ENCODE measurements around the gene SMARCA4.

SMARCA4 gene

DNA sequence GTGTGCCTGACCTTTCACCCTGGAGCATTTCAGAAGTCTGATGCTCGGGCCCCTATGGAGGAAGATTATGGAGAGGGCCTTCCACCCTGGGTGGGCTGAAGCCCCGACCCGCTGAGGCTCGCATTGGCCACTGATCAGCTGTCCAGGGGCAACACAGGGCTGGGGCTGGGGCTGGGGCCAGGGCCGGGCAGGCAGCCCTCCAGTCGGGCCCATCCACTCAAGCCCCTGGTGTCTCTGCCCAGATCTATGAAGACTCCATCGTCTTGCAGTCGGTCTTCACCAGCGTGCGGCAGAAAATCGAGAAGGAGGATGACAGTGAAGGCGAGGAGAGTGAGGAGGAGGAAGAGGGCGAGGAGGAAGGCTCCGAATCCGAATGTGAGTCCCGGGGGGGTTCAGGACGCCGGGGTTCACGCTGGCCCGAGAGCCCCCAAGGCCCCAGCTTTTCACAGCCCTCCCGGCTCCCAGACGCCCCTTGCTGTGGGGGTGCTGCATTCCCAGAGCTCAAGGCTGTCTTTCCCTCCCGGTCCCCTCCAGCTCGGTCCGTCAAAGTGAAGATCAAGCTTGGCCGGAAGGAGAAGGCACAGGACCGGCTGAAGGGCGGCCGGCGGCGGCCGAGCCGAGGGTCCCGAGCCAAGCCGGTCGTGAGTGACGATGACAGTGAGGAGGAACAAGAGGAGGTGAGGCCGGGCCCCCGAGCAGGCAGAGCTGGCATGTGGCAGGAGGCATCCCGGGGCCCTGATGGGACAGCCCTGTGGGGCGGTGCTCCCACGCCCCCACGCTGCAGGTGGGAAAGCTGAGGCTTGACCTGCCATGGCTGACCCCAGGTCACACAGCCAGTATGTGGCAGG, 98.9 kb downstream of the SMARCA4 start:
- no peak for DNase-seq (ENCODE audit: extremely low spot score)
- CTCF ChIA-PET, result no interaction called here
- TF ChIP-seq ARNT (IDR thresholded peaks at IDR 0.05) (no peak), TARDBP (IDR thresholded peaks at IDR 0.05) (no peak), FOXA1 (IDR thresholded peaks at IDR 0.05) (no peak), ZNF384 (IDR thresholded peaks at IDR 0.05) (no peak), L3MBTL2 (conservative IDR thresholded peaks at IDR 0.05) (no peak), LEF1 (IDR thresholded peaks at IDR 0.05; ENCODE audit: borderline replicate concordance) (no peak), HDGF (IDR thresholded peaks at IDR 0.05; ENCODE audit: borderline replicate concordance) (no peak), FOXK2 (IDR thresholded peaks at IDR 0.05) (no peak), FOXM1 (IDR thresholded peaks at IDR 0.05; ENCODE audit: borderline replicate concordance) (no peak), NFRKB (IDR thresholded peaks at IDR 0.05) (no peak), SUZ12 (IDR thresholded peaks at IDR 0.05) (no peak), CTBP1 (IDR thresholded peaks at IDR 0.05; ENCODE audit: borderline replicate concordance) (no peak), BHLHE40 (IDR thresholded peaks at IDR 0.05; ENCODE audit: borderline replicate concordance) (no peak), SP1 (IDR thresholded peaks at IDR 0.05) (no peak), ELF4 (IDR thresholded peaks at IDR 0.05) (no peak)
- TF ChIP-seq, protein P1, sequence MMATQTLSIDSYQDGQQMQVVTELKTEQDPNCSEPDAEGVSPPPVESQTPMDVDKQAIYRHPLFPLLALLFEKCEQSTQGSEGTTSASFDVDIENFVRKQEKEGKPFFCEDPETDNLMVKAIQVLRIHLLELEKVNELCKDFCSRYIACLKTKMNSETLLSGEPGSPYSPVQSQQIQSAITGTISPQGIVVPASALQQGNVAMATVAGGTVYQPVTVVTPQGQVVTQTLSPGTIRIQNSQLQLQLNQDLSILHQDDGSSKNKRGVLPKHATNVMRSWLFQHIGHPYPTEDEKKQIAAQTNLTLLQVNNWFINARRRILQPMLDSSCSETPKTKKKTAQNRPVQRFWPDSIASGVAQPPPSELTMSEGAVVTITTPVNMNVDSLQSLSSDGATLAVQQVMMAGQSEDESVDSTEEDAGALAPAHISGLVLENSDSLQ (IDR thresholded peaks at IDR 0.05), result no peak
- POLR2A ChIA-PET, result no interaction called here

DNA sequence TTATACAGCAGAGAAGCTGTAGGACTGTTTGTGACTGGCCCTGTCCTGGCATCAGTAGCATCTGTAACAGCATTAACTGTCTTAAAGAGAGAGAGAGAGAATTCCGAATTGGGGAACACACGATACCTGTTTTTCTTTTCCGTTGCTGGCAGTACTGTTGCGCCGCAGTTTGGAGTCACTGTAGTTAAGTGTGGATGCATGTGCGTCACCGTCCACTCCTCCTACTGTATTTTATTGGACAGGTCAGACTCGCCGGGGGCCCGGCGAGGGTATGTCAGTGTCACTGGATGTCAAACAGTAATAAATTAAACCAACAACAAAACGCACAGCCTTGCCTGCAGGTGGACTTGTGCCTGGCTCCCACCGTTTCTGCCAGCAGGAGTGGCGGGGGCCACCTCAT, 101.1 kb downstream of the SMARCA4 start:
- POLR2A ChIA-PET, result no interaction called here
- TF ChIP-seq, protein P1 (IDR thresholded peaks at IDR 0.05), result no peak
- DNase-seq (ENCODE audit: extremely low spot score), result no peak
- CTCF ChIA-PET, result no interaction called here

DNA sequence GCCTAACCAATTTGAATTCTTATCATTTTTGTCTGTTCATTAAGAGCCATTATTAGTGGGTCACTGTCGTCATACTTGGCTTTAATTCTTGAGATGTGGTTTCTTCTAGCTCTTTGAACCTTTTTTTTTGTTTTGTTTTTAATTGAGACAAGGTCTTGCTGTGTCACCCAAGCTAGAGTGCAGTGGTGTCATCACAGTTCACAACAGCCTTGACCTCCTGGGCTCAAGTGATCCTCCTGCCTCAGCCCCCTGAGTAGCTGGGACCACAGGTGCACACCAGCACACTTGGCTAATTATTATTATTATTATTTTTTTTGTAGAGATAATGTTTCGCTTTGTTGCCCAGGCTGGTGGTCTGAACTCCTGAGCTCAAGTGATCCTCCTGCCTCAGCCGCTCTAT, 102.6 kb downstream of the SMARCA4 start:
- DNase-seq (ENCODE audit: extremely low spot score), result no peak
- CTCF ChIA-PET, result interaction anchor here (0.5 to 0.7 kb wide), 2 partner anchors 82 to 207 kb away, joined by 3 read pairs; no protein-coding TSS in a partner anchor
- TF ChIP-seq NFRKB (IDR thresholded peaks at IDR 0.05) (no peak), TARDBP (IDR thresholded peaks at IDR 0.05) (no peak), FOXK2 (IDR thresholded peaks at IDR 0.05) (no peak), FOXA1 (IDR thresholded peaks at IDR 0.05) (no peak), LEF1 (IDR thresholded peaks at IDR 0.05; ENCODE audit: borderline replicate concordance) (no peak), HDGF (IDR thresholded peaks at IDR 0.05; ENCODE audit: borderline replicate concordance) (no peak), CTBP1 (IDR thresholded peaks at IDR 0.05; ENCODE audit: borderline replicate concordance) (no peak), ZNF384 (IDR thresholded peaks at IDR 0.05) (no peak), BHLHE40 (IDR thresholded peaks at IDR 0.05; ENCODE audit: borderline replicate concordance) (no peak), FOXM1 (IDR thresholded peaks at IDR 0.05; ENCODE audit: borderline replicate concordance) (no peak), ARNT (IDR thresholded peaks at IDR 0.05) (no peak), ELF4 (IDR thresholded peaks at IDR 0.05) (no peak), SP1 (IDR thresholded peaks at IDR 0.05) (no peak), L3MBTL2 (conservative IDR thresholded peaks at IDR 0.05) (no peak), SUZ12 (IDR thresholded peaks at IDR 0.05) (no peak)
- TF ChIP-seq, protein P1 (IDR thresholded peaks at IDR 0.05), result no peak
- POLR2A ChIA-PET, result no interaction called here

DNA sequence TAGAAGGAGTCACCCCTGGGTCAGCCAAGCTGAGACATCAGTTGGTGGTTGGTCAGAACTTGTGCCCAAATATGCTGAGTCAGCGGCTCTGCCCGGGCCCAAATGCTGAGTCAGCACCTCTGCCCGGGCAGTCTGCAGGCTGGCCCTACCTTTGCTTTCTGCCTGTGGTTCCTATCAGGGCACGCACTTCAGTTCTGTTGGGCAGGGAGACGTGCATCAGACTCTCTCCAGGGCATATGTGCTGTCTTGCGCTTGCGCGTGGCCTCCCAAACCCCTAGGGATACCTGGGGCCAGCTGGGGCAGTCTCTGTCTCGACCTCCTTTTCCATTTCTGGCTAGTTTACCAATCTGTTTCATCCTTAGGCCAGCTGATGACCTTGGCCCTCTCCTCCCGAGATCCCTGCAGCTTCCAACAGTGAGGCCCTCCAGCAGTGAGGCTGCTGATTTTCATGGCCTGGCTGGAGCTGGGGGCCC, 104.0 kb downstream of the SMARCA4 start:
- TF ChIP-seq LEF1 (IDR thresholded peaks at IDR 0.05; ENCODE audit: borderline replicate concordance) (no peak), BHLHE40 (IDR thresholded peaks at IDR 0.05; ENCODE audit: borderline replicate concordance) (no peak), FOXK2 (IDR thresholded peaks at IDR 0.05) (no peak), ELF4 (IDR thresholded peaks at IDR 0.05) (no peak), NFRKB (IDR thresholded peaks at IDR 0.05) (no peak), L3MBTL2 (conservative IDR thresholded peaks at IDR 0.05) (no peak), FOXA1 (IDR thresholded peaks at IDR 0.05) (no peak), SP1 (IDR thresholded peaks at IDR 0.05) (no peak), ZNF384 (IDR thresholded peaks at IDR 0.05) (no peak)
- TF ChIP-seq, protein P1 (IDR thresholded peaks at IDR 0.05), result no peak
- no peak for DNase-seq (ENCODE audit: extremely low spot score)
- CTCF ChIA-PET, result no interaction called here
- POLR2A ChIA-PET, result no interaction called here

DNA sequence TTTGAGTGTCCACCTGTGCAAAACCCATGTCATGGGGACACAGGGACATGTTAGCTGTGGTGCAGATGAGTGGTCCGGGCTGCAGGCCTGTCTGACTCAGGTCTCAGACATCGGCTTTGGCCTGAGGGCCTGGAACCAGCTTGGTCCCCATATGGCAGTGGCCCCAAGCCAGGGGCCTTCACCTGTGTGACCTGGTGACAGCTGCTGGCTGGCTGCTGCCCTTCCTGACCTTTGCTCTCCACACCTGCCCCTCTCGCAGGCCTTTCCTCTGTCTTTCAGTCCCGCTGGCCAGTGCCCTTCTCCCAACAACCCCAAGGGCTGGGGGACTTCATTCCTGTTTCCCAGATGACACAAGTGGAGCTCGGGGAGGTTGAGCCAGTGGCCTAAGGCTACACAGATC, 105.5 kb downstream of the SMARCA4 start:
- ChIA-PET CTCF (no interaction called here), POLR2A (no interaction called here)

More for the DNA sequence above, 105.5 kb downstream of the SMARCA4 start:
- DNase-seq (ENCODE audit: extremely low spot score), result no peak
- TF ChIP-seq BHLHE40 (IDR thresholded peaks at IDR 0.05; ENCODE audit: borderline replicate concordance), result no peak
- no peak for TF ChIP-seq SUZ12 (IDR thresholded peaks at IDR 0.05)
- TF ChIP-seq FOXA1 (IDR thresholded peaks at IDR 0.05), result no peak
- TF ChIP-seq CTBP1 (IDR thresholded peaks at IDR 0.05; ENCODE audit: borderline replicate concordance), result no peak
- TF ChIP-seq ZNF384 (IDR thresholded peaks at IDR 0.05), result no peak
- TF ChIP-seq TARDBP (IDR thresholded peaks at IDR 0.05), result no peak
- TF ChIP-seq ELF4 (IDR thresholded peaks at IDR 0.05), result no peak
- TF ChIP-seq L3MBTL2 (conservative IDR thresholded peaks at IDR 0.05), result no peak
- no peak for TF ChIP-seq HDGF (IDR thresholded peaks at IDR 0.05; ENCODE audit: borderline replicate concordance)
- no peak for TF ChIP-seq FOXK2 (IDR thresholded peaks at IDR 0.05)
- no peak for TF ChIP-seq ARNT (IDR thresholded peaks at IDR 0.05)
- TF ChIP-seq FOXM1 (IDR thresholded peaks at IDR 0.05; ENCODE audit: borderline replicate concordance), result no peak
- TF ChIP-seq, protein P1 (IDR thresholded peaks at IDR 0.05), result no peak
- no peak for TF ChIP-seq SP1 (IDR thresholded peaks at IDR 0.05)
- no peak for TF ChIP-seq NFRKB (IDR thresholded peaks at IDR 0.05)
